Lower leg skin (tissue), 4 donors: ENCODE results near the gene JAM3. TPM values are rescaled to one million over a fixed set of nuclear protein-coding genes. Genes with fewer than 3 reads are reported as not detected.

Experiments used
- DNase-seq, 2 donors: peaks; one replicate each; pipeline ENCODE4 v3.0.0-alpha.2; 2019; ENCODE audit warnings: low spot score in 2 of 2
- H3K4me3 ChIP-seq: fragments of 200-600 bp; sonication (generic); 2 replicates; pipeline ENCODE4 v1.5.1; 2017; ENCODE audit warnings: mild to moderate bottlenecking, low read depth; ENCODE audit not compliant: poor library complexity, severe bottlenecking
- POLR2A ChIP-seq, 2 donors: fragments of 450-650 bp; IDR thresholded peaks; one replicate each; pipeline ENCODE4 v1.6.1; 2016 to 2017; ENCODE audit warnings: antibody characterized with exemption in 2 of 2, mild to moderate bottlenecking in 1 of 2, moderate library complexity in 1 of 2
- WGBS, 2 donors: methylation state at CpG; one replicate each; pipeline ENCODE4 v1.1.5; 2018; 5-methylcytosine and 5-hydroxymethylcytosine counted together
- intact Hi-C: fragments of 100-400 bp; cut with DNase I; formaldehyde crosslinking; loops from one replicate; pipeline ENCODE4 v1.15.0; 2023; ENCODE audit warnings: low total_unique reads
- total RNA-seq, 4 donors: library from RNA; depleted of rRNA; stranded (reverse); fragments of >200 nt; gene quantifications; one replicate each; pipeline ENCODE4 v1.1.0, GENCODE V29; 2016
- TF ChIP-seq, protein P1 (sequence below), 3 donors: fragments of 450-650 bp; IDR thresholded peaks; one replicate each; pipeline ENCODE4 v1.5.1; 2016; ENCODE audit warnings: antibody characterized with exemption in 3 of 3, mild to moderate bottlenecking in 3 of 3, moderate library complexity in 2 of 3

The JAM3 gene
- total RNA-seq, 4 donors from 2014 or later = 12.8 to 22.4 (median 15.1) TPM

DNA sequence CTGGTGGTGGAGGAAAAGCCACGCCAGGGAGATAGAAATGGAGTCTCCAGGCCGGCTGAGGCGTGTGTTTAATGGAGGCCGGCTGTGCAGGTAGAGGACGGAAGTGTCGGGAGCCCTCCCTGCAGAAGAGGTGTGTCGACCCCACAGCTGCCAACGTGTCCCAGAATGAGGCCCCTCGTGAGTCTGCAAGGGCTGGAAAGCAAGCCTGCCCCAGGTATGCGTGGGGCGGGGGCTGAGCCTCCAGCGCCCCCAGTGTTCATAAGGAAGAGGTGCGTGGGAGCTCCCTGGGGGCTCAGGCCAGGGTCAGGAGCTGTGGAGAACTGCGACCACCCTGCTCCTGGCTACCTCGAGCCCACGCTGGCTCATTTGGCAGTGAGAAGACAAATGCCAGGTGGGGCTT is 38.0 kb upstream of the JAM3 start:
- no peak overlapping the region for H3K4me3 ChIP-seq
- 79 to 82% methylated on average over 16 of the region's 16 CpGs for WGBS, 2 donors
- intact Hi-C loops = no loop called here
- DNase-seq = no peak
- TF ChIP-seq, protein P1, sequence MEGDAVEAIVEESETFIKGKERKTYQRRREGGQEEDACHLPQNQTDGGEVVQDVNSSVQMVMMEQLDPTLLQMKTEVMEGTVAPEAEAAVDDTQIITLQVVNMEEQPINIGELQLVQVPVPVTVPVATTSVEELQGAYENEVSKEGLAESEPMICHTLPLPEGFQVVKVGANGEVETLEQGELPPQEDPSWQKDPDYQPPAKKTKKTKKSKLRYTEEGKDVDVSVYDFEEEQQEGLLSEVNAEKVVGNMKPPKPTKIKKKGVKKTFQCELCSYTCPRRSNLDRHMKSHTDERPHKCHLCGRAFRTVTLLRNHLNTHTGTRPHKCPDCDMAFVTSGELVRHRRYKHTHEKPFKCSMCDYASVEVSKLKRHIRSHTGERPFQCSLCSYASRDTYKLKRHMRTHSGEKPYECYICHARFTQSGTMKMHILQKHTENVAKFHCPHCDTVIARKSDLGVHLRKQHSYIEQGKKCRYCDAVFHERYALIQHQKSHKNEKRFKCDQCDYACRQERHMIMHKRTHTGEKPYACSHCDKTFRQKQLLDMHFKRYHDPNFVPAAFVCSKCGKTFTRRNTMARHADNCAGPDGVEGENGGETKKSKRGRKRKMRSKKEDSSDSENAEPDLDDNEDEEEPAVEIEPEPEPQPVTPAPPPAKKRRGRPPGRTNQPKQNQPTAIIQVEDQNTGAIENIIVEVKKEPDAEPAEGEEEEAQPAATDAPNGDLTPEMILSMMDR (IDR thresholded peaks at IDR 0.05) = no peak
- no peak for TF ChIP-seq POLR2A (IDR thresholded peaks at IDR 0.05)

DNA sequence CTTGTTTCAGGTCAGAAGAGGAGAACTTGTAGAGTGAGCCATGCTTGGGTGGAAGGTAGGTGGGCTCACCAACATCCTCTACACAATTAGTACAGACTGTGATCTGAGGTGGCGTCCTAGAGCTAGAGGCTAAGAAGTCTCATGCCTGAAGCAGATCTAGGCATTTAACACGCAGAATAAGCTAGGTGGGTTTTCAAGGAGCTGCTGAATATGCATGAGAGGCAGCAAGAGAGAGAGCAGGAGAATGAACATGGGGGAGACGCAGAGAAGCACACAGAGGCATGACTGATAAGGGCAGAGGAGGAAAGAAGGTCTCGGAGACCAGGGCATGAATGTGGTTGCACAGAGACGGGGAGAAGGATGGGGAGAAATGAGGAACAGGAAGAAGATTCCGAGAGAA is 36.8 kb upstream of the JAM3 start:
- intact Hi-C loops = no loop called here
- 73 to 80% methylated on average over 6 of the region's 6 CpGs for WGBS, 2 donors
- TF ChIP-seq, protein P1 (IDR thresholded peaks at IDR 0.05) = no peak
- no peak for TF ChIP-seq POLR2A (IDR thresholded peaks at IDR 0.05)
- H3K4me3 ChIP-seq = no peak overlapping the region
- no peak for DNase-seq

DNA sequence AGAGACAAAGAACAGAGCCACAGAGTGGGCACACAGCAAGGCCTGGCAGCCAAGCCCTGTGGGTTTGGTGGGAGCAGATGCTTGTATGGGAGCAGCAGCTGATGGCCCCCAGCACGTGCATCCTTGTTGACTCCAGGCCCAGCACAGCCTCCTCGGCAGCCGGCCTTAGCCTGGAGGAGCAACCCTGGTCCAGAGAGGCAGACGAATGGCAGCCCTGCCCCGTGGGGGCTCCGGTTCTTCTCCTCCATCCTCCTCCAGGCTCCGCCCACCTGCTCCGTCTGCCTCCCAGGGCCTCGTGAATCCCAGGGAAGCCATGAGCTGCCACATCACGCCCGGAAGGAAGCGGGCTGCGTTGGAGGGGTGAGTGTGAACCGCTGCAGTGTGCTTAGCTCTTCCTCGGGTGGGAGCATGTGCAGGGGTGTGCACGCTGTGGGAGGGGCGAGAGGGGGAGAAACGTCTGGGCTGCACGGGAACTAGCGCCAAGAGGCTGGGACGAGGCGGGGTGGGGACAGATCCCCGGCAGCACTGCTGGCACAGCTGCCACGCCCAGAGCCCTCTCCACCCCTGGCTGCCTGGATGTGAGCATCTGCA is 36.3 kb upstream of the JAM3 start:
- 12 to 15% methylated on average over 15 to 24 of the region's 24 CpGs for WGBS, 2 donors
- no peak for DNase-seq
- TF ChIP-seq, protein P1 (IDR thresholded peaks at IDR 0.05) = no peak
- no peak for TF ChIP-seq POLR2A (IDR thresholded peaks at IDR 0.05)
- H3K4me3 ChIP-seq = no peak overlapping the region
- intact Hi-C loops = no loop called here

DNA sequence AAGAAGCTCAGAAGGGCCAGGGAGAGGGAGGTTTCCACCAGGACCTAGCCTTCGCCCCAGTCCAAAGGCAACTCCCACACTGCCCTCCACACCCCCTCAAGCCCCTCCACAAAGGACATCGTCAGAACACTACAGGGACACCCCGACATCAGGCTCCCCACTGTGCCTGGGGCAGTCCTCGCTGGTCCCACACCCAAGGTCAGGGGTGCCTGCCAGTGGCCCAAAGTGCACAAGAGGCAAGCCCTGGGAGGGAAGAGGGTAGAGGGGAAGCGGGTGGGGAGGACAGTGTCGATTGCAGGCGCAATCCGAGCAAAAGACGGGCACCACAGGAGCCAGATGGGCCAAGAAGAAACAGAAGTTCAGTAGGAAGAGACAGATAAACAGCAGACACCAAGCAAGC is 35.6 kb upstream of the JAM3 start:
- H3K4me3 ChIP-seq = no peak overlapping the region
- DNase-seq = no peak
- intact Hi-C loops = no loop called here
- TF ChIP-seq POLR2A (IDR thresholded peaks at IDR 0.05) = no peak
- TF ChIP-seq, protein P1 (IDR thresholded peaks at IDR 0.05) = no peak
- 43 to 46% methylated on average over 9 of the region's 9 CpGs for WGBS, 2 donors

DNA sequence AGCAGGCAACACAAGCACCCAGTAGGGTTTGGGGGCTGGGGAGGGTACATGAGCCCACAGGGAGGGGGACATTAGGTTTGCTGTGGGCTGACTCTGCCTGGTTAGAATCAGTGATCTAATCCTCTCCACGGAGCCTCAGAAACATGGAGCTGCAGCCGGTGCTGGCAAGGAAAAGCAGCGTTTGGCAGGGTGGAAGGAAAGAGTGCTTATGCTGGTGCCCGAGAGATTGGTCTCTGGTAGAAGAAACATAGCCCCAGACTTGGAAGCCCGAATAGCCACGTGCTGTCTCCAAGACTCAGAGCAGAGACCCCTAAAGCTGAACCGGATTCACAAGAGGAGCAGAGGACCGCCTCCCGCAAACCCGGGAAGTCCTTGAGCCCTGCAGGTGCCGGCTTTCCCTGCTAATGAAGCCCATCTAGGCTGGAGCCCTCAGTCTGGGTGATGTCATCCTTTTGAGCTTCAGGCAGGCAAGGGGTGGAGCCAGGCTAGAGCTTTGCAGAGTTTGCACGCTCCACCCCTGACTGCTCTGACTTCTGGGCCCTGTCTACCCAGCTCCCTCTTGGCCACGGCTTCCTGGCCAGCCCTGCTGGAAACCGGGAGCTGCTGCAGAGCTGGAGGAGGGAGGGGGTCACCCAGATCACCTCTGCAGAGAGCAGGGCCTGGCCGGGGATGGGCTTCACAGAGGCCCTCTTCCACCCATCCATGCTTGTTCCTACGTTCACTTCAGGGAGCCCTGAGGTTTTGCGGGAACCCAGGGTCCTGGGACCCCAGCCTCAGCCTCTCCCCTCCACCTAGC is 35.0 kb upstream of the JAM3 start:
- no peak overlapping the region for H3K4me3 ChIP-seq
- intact Hi-C loops = no loop called here
- WGBS, 2 donors = 8 to 11% methylated on average over 17 of the region's 17 CpGs
- TF ChIP-seq, protein P1 (IDR thresholded peaks at IDR 0.05) = no peak
- TF ChIP-seq POLR2A (IDR thresholded peaks at IDR 0.05) = no peak
- peak; percentile 78 to 93 for DNase-seq
